ENCODE measurements around the gene NFIA. TPM values are rescaled to one million over a fixed set of nuclear protein-coding genes. Genes with fewer than 3 reads are reported as not detected.

Gene NFIA
- total RNA-seq, 1 donor from 2014 or later = 16.2 TPM

- H3K4me3 Mint-ChIP-seq (ENCODE audit: unreplicated experiment) = no peak overlapping the region
- H3K36me3 Mint-ChIP-seq (ENCODE audit: low read depth, unreplicated experiment) = no peaks in the 10 kb centered on the region
- no peak for TF ChIP-seq CTCF (IDR thresholded peaks at IDR 0.05; ENCODE audit: unreplicated experiment)
- H3K27me3 Mint-ChIP-seq (ENCODE audit: unreplicated experiment) = no peaks in the 10 kb centered on the region
- H3K4me1 Mint-ChIP-seq (ENCODE audit: unreplicated experiment) = no peaks in the 10 kb centered on the region
- no peaks in the 10 kb centered on the region for H3K9me3 Mint-ChIP-seq (ENCODE audit: unreplicated experiment)
- no peak for DNase-seq (ENCODE audit: low spot score)
- no peak overlapping the region for H3K27ac Mint-ChIP-seq (ENCODE audit: unreplicated experiment)
Measured at GRCh38 chr1:61395146-61395800, 312.9 kb downstream of the NFIA start.

- DNase-seq (ENCODE audit: low spot score) = no peak
- Mint-ChIP-seq H3K4me3 (ENCODE audit: unreplicated experiment) (no peak overlapping the region), H3K4me1 (ENCODE audit: unreplicated experiment) (no peaks in the 10 kb centered on the region), H3K9me3 (ENCODE audit: unreplicated experiment) (no peaks in the 10 kb centered on the region), H3K27ac (ENCODE audit: unreplicated experiment) (no peak overlapping the region), H3K36me3 (ENCODE audit: low read depth, unreplicated experiment) (no peaks in the 10 kb centered on the region), H3K27me3 (ENCODE audit: unreplicated experiment) (no peaks in the 10 kb centered on the region)
- TF ChIP-seq CTCF (IDR thresholded peaks at IDR 0.05; ENCODE audit: unreplicated experiment) = no peak
Measured at GRCh38 chr1:61397495-61397894, 315.1 kb downstream of the NFIA start.

GRCh38 chr1:61397935-61398334, 315.6 kb downstream of the NFIA start:
- no peaks in the 10 kb centered on the region for H3K9me3 Mint-ChIP-seq (ENCODE audit: unreplicated experiment)
- no peak overlapping the region for H3K4me3 Mint-ChIP-seq (ENCODE audit: unreplicated experiment)
- no peak overlapping the region for H3K27ac Mint-ChIP-seq (ENCODE audit: unreplicated experiment)
- no peaks in the 10 kb centered on the region for H3K27me3 Mint-ChIP-seq (ENCODE audit: unreplicated experiment)
- no peak for TF ChIP-seq CTCF (IDR thresholded peaks at IDR 0.05; ENCODE audit: unreplicated experiment)
- DNase-seq (ENCODE audit: low spot score) = no peak
- no peaks in the 10 kb centered on the region for H3K4me1 Mint-ChIP-seq (ENCODE audit: unreplicated experiment)
- H3K36me3 Mint-ChIP-seq (ENCODE audit: low read depth, unreplicated experiment) = no peaks in the 10 kb centered on the region

DNA sequence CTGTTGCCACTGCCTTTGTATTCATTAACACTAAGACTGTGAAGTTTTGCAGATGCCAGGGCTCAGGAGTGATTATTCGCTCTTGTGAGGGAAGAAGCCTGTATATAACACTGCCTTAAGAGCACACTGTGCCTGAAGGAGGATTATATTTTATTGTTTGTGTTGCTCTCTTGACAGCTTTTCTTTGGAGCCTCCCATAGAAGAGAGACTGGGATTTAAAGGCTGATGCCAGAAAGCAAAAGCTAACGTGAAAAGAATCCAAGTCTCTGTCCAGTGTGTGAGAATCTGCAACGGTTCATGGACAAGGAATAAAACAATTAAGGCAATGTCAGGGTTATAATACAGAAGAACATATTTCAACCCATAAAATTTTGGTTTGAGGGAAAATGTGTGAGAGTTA, 316.8 kb downstream of the NFIA start:
- Mint-ChIP-seq H3K9me3 (ENCODE audit: unreplicated experiment) (no peaks in the 10 kb centered on the region), H3K4me1 (ENCODE audit: unreplicated experiment) (peaks cover 5% of the 10 kb centered on the region), H3K36me3 (ENCODE audit: low read depth, unreplicated experiment) (no peaks in the 10 kb centered on the region), H3K27me3 (ENCODE audit: unreplicated experiment) (no peaks in the 10 kb centered on the region), H3K4me3 (ENCODE audit: unreplicated experiment) (no peak overlapping the region), H3K27ac (ENCODE audit: unreplicated experiment) (no peak overlapping the region)
- no peak for TF ChIP-seq CTCF (IDR thresholded peaks at IDR 0.05; ENCODE audit: unreplicated experiment)
- no peak for DNase-seq (ENCODE audit: low spot score)

DNA sequence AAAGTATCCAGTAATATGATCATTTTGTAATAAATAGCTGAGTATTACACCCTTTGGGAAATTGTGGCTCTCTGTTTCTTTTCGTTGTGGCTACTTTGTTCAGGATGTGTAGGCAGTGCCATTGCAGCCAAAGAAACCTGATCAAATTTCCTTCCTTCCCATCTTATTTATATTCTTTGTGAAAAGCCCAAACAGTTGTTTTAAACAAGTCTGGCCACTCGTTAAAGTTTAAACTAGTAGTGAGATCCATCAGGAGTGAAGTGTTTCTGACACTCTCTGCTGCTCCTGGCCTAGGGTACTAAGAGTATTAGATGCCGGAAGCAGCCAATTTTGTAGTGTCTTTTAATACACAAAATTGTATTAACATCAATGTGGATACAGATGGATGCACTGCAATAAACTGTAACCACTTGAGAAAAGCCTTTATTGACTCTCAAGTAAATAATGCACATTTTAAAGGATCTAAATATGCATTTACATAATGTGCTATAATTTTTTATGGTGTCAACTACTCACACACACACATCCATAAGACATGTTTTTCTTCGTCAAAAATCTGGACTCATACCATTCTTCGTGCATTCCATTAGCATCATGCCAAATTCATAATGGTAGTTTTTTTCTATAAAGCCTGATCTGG, 317.9 kb downstream of the NFIA start:
- H3K36me3 Mint-ChIP-seq (ENCODE audit: low read depth, unreplicated experiment) = no peaks in the 10 kb centered on the region
- no peak for DNase-seq (ENCODE audit: low spot score)
- no peak for TF ChIP-seq CTCF (IDR thresholded peaks at IDR 0.05; ENCODE audit: unreplicated experiment)
- H3K4me3 Mint-ChIP-seq (ENCODE audit: unreplicated experiment) = no peak overlapping the region
- H3K4me1 Mint-ChIP-seq (ENCODE audit: unreplicated experiment) = peaks cover 5% of the 10 kb centered on the region
- H3K27ac Mint-ChIP-seq (ENCODE audit: unreplicated experiment) = no peak overlapping the region
- H3K27me3 Mint-ChIP-seq (ENCODE audit: unreplicated experiment) = no peaks in the 10 kb centered on the region
- H3K9me3 Mint-ChIP-seq (ENCODE audit: unreplicated experiment) = no peaks in the 10 kb centered on the region

All from endothelial cell (in vitro differentiated cells).